Heart left ventricle (tissue), 13 donors: ENCODE data around the gene SALL2.

ENCODE experiments used
- POLR2A ChIP-seq, 2 donors: fragments of 450-650 bp; IDR thresholded peaks; one replicate each; pipeline ENCODE4 v1.6.1; 2017; ENCODE audit warnings: antibody characterized with exemption in 2 of 2, mild to moderate bottlenecking in 2 of 2, moderate library complexity in 2 of 2
- TF ChIP-seq, protein P1 (sequence below), 12 donors: fragments of 200-600 bp; sonication (generic) in 4 of 12; IDR thresholded peaks; one replicate each; pipeline versions ENCODE4 v1.5.0 to v1.8.0; 2018 to 2022; ENCODE audit warnings: antibody characterized with exemption in 12 of 12, mild to moderate bottlenecking in 5 of 12
- donor health status: ischemic (EF 13 %, LVEDD 7.1; RV severe dilation, severe dysfunction).
- donor health status: DM: no; HTN: yes; CAD: no.
- donor health status: DM: no; HTN: no; CAD: no.
- donor health status: ischemic (EF 25% LVEDD 6.9; RV normal size, moderate dysfunction).
- donor health status: ischemic (EF 25% LVEDD 5.7; RV mildly dilated, moderate dysfunction).
- donor health status: ischemic (EF 35%, LVEDD 5.7; RV mildly dilated, moderate dysfunction).
- donor health status: nonischemic (EF 11% LVEDD 7.7; RV severe dilation, severe dysfunction).
- donor health status: DM: yes; HTN: yes; CAD: no.
- donor health status: PGD.
- donor health status: ischemic (EF 29% LVEDD 5.4; RV normal size, mild dysfunction).
- donor health status: nonischemic (EF 23%, LVEDD 6.1; RV moderate dilation, normal function).

DNA sequence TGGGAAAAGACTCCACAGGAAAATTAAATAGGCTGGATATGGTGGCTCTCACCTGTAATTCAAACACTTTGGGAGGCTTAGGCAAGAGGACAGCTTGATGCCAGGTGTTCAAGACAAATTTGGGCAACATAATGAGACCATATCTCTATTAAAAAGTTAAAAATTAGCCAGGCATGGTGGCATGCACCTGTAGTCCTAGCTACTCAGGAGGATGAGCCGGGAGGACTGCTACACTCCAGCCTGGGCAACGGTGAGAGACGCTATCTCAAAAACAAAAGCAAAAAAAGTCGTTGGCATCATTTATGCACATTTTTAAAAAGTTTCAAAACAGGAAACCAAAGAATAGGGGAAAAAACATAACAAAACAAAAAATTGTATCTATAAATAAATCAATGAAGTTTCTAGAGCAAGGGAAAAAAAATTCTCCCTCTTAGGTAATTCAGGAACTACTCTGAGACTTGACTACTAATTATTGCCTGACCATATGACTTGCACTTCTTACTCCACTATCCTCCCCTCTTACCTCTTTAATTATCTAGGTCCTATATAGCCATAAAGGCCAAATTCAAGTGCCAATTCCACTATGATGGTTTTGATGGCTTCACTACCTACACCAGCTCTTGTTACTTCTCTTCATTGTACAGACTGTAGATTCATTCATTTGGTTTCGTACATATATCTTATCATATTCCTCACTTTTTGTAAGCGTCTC lies 16.6 kb downstream of the SALL2 start:
- TF ChIP-seq, protein P1, sequence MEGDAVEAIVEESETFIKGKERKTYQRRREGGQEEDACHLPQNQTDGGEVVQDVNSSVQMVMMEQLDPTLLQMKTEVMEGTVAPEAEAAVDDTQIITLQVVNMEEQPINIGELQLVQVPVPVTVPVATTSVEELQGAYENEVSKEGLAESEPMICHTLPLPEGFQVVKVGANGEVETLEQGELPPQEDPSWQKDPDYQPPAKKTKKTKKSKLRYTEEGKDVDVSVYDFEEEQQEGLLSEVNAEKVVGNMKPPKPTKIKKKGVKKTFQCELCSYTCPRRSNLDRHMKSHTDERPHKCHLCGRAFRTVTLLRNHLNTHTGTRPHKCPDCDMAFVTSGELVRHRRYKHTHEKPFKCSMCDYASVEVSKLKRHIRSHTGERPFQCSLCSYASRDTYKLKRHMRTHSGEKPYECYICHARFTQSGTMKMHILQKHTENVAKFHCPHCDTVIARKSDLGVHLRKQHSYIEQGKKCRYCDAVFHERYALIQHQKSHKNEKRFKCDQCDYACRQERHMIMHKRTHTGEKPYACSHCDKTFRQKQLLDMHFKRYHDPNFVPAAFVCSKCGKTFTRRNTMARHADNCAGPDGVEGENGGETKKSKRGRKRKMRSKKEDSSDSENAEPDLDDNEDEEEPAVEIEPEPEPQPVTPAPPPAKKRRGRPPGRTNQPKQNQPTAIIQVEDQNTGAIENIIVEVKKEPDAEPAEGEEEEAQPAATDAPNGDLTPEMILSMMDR (IDR thresholded peaks at IDR 0.05), result no peak
- no peak for TF ChIP-seq POLR2A (IDR thresholded peaks at IDR 0.05)
